Measurements from ENCODE around the gene LNP1.

Gene LNP1

GRCh38 chr3:100399341-100400071 lies 1.8 kb upstream of the LNP1 start:
- no peak for DNase-seq (ENCODE audit: low read depth, low spot score)

DNA sequence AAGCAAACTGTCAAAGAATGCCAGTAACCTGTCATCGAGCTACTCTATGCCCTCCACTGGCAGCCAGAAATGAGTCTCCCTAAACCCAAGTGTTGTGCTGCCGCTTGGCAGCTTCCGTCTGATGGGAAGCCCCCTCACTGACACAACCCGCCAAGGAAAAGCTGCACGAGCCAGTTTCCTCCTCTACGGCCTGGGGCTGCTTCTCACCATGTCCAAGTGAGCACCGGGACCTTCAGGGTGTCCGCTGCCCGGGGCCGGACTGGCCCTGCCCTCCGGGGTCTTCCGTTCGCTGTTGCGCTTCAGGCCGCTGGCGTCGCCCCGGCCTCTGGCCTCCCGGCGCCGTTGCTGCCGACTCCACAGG lies 940 bp upstream of the LNP1 start:
- DNase-seq (ENCODE audit: low read depth, low spot score): no peak

DNA sequence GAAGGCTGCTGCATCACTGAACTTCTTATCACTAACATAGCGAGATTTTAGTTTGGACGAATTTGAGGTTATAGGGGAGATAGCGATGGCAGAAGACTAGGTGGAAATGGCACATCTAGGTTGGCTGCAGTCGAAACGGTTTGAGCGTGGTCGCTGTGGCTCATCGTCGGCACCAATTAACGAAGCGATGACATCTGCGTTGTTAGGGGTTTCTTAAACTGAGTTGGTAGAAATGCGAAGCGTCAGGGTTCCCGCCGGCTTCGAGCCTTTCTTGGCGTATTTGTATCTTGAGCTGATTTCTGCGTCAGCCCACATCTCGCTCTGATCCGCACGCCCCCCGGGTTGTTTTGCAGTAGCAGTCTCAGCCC lies 319 bp downstream of the LNP1 start:
- DNase-seq (ENCODE audit: low read depth, low spot score): no peak

DNA sequence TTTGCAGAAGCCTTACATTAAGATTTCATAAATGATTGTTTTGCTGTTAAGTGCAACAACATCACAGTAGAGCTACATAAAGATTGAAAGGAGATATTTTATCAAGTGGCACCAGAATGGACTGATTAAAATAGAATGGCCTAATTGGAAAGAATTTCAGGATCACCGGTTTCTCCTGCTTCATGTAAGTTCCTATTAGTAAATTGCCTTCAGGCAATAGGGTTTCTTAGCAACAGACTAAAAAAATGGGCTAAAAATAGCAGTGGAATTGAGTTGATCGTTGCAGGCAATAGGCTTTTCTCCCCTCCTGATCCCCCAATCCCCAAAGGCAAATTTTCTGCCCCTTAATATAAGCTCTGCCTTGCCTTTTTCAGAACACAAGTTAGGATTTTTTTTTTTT lies 917 bp downstream of the LNP1 start:
- DNase-seq (ENCODE audit: low read depth, low spot score): peak; percentile 39

GRCh38 chr3:100402891-100403290 lies 1.6 kb downstream of the LNP1 start:
- DNase-seq (ENCODE audit: low read depth, low spot score): no peak

- no peak for DNase-seq (ENCODE audit: low read depth, low spot score)
Measured at GRCh38 chr3:100403362-100404249, 2.3 kb downstream of the LNP1 start.

GRCh38 chr3:100404250-100404548 lies 2.9 kb downstream of the LNP1 start:
- no peak for DNase-seq (ENCODE audit: low read depth, low spot score)

DNA sequence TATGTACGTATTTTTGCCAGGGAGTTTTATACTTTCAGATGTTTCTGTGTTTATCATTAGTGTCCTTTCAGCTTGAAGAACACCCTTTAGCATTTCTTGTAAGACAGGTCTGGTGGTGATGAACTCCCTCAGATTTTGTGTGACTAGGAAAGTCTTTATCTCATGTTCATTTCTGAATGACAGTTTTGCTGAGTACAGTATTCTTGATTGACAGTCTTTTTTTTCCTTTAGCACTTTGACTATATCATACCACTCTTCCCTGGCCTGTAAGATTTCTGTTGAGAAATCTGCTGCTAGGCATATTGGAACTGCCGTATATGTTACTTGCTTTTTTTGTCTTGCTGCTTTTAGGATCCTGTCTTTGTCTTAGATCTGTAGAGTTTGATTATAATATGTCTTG lies 5.8 kb downstream of the LNP1 start:
- no peak for DNase-seq (ENCODE audit: low read depth, low spot score)

DNA sequence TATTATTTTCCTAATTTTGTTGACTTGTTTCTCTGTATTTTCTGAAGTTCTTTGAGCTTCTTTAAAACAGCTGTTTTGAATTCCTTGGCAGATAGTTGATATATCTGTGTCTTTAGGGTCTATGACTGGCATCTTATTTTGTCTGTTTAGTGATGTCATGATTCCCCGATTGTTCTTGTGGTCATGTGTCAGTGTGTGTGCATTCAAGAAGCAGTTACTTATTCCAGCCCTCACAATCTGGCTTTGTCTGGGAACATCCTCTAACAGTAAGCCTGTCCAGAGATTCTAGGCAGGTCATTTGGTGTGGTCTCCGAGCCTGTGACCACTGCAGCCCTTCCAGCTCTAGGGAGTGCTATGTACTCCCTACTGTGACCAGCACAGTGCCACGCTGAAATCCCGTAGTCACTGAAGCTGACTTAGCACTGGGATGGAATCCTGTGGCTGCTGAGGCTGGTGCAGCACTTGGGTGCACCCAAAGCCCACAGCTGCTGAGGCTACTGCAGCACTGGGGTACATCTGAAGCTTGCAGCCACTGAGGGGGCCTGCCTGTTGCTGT lies 6.7 kb downstream of the LNP1 start:
- DNase-seq (ENCODE audit: low read depth, low spot score): no peak

- no peak for DNase-seq (ENCODE audit: low read depth, low spot score)
Measured at GRCh38 chr3:100411091-100411982, 10.0 kb downstream of the LNP1 start.

- no peak for DNase-seq (ENCODE audit: low read depth, low spot score)
Measured at GRCh38 chr3:100412912-100413590, 11.7 kb downstream of the LNP1 start.

DNA sequence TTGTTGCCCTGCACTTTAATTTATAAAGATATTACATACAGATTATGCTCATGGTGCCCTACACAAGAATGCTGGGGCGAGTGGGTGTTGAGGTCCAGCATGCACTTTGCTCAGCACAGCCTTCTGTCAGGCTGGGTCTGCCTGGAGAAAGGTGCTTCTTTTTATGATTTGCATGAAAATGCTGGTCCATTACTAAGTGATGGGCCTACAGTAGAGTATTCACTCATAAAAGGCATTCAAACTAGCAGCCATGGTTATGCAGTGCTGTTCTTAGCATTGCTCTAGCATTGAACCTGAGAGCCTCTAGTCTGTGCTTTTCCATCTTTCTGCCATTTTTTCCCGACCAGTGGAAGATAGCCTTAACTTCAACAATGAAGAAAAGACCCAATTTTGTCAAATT lies 12.3 kb downstream of the LNP1 start:
- DNase-seq (ENCODE audit: low read depth, low spot score): no peak

- DNase-seq (ENCODE audit: low read depth, low spot score): no peak
Measured at GRCh38 chr3:100416176-100416575, 14.8 kb downstream of the LNP1 start.

DNA sequence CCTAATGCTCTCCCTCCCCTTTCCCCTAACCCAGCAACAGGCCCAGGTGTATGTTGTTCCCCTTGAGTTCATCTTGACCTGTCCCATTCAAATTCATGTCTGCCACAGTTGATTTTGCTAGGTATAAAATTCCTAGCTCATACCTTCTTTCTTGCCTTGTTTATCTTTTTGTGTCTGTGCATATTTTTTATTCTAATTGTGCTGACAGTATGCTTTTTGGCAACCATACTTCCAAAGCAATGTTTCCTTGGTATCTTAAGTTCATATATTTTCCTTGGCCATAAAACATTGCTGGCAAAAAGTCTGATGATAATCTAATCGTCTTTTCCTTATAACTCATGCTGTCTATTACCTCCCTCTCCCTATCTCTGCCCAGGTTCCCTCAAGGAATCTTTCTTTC lies 15.5 kb downstream of the LNP1 start:
- no peak for DNase-seq (ENCODE audit: low read depth, low spot score)

DNA sequence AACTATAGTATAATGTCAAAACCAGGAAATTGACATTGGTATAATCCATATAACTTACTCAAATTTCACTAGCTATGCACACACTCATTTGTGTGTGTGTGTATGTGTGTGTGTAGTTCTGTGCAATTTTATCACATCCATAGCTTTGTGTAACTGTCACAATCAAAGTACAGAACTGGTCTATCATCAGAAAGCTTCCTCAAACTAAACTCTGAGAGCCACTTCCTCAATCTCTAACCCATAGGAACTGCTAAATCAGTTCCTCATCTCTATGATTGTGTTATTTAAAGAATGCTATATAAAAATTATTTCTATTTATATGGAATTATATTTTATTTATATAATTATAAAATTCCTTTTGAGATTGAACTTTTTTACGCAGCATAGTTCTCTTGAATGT lies 18.1 kb downstream of the LNP1 start:
- no peak for DNase-seq (ENCODE audit: low read depth, low spot score)

DNA sequence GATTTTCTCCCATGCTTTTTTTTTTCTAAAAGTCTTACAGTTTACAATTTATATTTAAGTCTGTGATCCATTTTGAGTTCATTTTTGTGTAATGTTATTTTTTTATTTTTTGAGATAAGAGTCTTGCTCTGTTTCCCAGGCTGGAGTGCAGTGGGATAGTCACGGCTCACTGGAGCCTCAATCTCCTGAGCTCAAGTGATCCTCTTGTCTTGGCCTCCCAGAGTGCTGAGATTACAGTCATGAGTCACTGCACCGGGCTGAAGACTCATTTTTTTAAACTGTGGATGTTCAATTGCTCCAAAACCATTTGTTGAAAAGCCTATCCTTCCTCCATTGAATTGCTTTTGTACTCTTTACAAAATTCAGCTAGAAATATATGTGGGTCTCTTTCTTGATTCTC lies 19.5 kb downstream of the LNP1 start:
- DNase-seq (ENCODE audit: low read depth, low spot score): no peak

DNA sequence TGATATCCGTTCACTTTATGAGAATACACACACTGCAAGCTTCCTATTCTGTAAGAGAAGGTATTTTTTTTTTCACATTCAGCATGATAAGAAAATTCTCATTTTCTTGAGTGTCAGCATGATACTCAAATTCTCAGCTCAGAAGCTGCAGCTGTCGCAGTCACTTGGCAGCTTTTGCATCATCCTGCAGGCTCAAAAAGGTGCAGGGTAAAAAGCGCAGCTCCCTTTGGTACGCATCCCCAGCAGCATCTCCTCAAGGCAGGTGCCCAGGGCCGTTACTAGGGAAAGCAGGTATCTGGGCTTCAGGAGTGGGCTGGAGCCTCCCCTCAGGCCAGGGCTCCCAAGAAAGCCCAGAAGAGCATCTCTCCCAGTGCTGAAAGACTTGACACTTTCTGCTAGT lies 22.3 kb downstream of the LNP1 start:
- no peak for DNase-seq (ENCODE audit: low read depth, low spot score)

- no peak for DNase-seq (ENCODE audit: low read depth, low spot score)
Measured at GRCh38 chr3:100424261-100424660, 22.9 kb downstream of the LNP1 start.

GRCh38 chr3:100425316-100425715 lies 24.0 kb downstream of the LNP1 start:
- no peak for DNase-seq (ENCODE audit: low read depth, low spot score)

- DNase-seq (ENCODE audit: low read depth, low spot score): no peak
Measured at GRCh38 chr3:100426067-100426682, 24.8 kb downstream of the LNP1 start.

- peak; percentile 35 for DNase-seq (ENCODE audit: low read depth, low spot score)
Measured at GRCh38 chr3:100427699-100428098, 26.4 kb downstream of the LNP1 start.

All from astrocyte of the hippocampus (primary cell).